Stimulated activated CD4-positive, alpha-beta T cell treated with anti-CD3 and anti-CD28 coated beads, Interleukin-15, amount 100 ng/mL, for 1 hour (primary cell): Measurements from ENCODE around the gene TGIF2.

Experiments used
- DNase-seq, 2 donors: peaks; one replicate each; pipeline ENCODE4 v3.0.0-alpha.2; 2020; ENCODE audit warnings: low read depth in 1 of 2, low spot score in 1 of 2

TGIF2 gene

DNA sequence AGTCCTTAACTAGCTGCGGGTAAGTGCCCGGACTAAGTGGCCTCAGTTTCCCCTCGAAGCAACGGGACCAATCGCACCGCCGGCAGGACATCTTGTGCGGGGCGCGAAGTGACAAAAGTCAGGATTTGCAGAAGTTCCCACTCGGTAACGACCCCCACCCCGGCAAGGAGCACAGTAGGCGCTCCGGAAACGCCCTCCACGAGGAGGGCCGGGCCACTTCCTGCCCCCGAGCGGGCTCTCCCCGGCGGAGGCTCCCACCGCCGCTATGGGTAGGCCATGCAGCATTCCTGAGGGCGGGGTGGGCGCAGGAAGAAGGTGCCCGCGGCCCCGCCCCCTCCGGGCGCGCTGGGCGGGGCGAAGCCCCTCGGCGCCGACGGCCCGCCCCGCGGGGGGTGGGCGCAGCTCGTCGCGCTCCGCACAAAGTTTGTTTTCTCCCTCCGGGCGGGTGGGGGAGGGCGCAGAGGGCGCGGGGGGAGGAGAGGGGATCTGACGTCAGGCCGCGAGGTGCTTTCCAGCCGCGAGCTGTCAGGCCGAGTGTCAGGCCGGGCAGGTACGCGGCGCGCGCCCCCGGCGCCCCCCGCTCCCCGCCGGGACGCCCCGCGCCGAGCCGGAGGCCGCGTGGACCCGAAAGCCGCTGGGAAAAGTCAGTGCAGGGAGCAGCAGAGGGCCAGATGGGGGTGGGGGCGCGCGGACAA is at the start of gene TGIF2:
Gene TGIF2, plus strand, starts transcription at position 495 of the 695 bp plus-strand sequence. CDS start 5,178 bp downstream, outside the sequence.
- peak; percentile 82 to 84 for DNase-seq

DNA sequence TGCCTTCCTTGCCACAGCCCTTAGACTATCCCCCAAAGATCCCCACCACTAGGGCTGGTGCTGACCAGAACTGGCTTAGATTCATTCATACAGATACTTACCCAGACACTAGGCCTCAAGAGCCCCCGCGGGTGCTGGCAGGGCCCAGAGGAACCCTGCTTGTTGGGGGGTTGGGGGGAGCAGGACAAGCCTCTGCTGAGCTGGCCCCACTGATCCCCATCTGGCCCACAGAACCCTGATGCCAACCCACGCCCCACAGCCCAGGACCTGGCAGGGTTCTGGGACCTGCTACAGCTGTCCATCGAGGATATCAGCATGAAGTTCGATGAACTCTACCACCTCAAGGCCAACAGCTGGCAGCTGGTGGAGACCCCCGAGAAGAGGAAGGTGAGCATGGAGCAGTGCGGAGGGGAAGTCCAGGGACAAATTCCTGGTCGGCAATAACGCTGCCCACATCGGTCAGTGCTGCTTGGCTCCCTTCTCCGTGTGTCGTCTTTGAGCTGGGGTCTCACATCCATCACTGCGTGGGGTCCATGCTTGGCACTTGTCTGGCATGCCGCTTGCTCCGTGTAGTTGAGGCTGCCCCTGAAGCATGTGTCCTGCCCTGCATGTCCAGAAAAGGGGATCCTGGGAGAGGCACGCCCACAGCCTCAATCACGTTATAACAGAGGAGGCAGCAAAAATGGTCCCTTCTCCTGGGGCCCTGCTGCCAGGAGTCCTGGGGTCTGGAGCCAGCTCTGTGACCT is 47.6 kb upstream of the TGIF2 start:
- no peak for DNase-seq

DNA sequence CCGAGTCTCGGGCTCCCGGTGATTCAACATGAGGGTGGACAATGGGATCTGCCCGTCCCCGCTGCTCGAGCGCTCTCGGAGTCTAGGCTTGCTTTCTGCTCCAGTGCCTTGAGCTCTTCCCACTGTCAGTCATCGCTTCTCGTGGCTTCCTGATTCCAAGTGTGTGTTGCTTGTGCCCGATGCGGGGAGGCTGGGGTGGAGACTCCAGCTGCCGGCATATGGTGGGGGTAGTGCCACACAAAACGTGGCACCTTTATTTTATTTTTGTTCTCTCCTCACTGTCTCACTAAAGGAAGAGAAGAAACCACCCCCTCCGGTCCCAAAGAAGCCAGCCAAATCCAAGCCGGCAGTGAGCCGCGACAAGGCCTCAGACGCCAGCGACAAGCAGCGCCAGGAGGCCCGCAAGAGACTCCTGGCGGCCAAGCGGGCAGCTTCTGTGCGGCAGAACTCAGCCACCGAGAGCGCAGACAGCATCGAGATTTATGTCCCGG is 46.8 kb upstream of the TGIF2 start:
- DNase-seq = no peak

DNA sequence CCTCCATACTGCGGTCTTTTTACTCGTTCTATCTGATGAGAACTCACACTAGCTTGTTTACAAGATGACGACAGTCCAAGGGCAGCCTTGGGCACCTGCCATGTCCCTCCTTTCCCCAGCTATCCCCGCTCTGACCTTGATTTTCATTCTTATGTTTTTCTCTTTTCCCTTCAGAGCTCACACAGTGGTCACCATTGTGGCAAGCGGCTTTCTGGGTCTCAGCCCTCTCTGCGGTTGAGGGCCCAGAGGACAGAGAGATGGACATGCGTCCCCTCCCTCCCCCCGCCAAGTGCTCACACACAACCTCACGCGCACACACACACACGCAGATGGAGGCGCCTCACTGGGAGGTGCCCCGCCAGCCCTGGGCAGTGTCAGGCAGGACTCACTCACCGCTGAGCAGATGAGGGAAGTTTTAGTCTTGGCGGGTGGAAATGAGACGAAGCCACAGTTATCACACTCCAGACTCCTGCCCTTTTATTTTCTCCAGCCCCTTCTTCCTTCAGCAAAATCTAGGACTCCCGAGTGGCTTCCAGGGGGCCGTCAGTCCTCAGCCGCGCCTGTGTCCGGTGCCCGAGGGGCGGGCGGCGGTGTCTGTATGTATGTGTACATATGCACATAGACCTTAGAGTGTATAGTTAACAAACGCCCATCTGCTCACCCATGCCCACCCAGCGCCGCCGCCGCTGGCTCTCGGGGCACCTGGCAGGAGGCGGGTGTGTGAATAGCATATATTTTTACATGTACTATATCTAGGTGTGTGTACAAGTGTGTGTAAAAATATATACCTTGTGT is 45.9 kb upstream of the TGIF2 start:
- DNase-seq = no peak

DNA sequence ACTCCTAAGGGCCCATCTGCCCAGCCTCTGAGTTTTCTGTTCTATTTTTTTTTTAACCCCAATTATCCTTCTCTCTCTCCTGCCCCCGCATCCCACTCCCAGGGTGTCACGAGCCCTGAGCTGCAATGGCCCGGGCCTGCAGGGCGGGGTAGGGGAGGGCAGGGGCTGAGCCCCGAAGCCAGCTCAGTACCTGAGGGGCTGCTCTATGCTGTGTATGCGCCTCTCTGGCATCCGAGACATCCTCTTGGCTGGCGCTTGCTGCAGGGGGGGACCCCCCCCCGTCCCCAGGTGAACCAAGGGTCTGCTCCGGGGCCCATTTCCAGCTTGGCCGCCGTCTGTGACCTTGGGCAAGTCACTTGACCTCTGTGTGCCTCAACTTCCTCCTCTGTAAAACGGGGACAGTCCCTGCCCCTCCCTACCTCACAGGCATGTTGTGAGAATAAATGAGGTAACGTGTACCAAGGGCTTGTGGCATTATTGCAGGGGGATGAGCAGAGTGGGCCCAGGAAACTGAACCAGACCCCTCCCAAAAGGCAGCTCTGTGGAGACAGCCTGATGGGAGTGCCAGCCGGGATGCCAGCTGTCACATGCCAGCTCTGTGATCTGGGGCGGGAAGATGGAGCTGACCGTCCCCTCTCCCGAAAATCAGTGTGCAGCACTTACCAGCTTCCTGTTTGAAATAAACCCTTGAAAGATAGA is 45.1 kb upstream of the TGIF2 start:
- DNase-seq = no peak

DNA sequence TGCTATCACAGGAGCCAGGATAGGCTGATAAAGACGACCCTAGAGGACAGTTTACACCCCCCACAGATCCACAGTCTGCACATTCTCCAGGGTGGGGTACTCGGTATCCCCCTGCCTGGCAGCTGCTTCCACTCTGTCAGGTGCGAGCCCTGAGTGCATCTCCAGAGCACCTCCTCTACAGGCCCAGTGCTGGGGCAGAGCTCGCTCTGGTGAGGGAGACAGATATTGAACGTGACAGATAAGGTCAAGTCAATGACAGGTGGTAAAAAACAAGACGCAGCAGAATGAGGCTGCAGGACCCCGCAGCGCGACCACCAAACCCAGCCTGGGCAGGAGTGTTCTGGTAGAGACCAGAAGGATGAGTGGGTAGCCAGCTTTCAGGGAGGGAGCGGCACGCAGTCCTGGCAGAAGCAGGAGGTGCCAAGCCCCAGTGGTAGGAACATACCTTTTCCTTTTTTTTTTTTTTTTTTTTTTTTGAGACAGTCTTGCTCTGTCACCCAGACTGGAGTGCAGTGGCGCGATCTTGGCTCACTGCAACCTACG is 44.5 kb upstream of the TGIF2 start:
- no peak for DNase-seq

DNA sequence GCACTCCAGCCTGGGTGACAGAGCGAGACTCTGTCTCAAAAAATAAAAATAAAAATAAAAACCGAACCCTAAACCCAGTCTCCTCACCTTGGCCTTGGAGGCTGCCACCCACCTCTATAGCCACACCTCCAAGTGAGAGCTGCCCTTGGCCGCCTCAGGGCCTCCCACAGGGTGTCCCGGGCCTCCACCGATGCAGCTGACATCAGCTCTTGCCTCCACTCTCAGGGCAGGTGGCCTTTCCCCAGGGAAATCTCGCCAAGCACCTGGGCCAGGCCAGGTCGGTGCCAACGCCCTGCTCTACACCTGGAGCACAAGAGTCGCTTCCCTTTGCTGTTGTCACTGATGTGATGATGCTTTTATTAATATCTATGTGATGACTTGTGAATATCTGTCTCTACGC is 41.0 kb upstream of the TGIF2 start:
- no peak for DNase-seq

DNA sequence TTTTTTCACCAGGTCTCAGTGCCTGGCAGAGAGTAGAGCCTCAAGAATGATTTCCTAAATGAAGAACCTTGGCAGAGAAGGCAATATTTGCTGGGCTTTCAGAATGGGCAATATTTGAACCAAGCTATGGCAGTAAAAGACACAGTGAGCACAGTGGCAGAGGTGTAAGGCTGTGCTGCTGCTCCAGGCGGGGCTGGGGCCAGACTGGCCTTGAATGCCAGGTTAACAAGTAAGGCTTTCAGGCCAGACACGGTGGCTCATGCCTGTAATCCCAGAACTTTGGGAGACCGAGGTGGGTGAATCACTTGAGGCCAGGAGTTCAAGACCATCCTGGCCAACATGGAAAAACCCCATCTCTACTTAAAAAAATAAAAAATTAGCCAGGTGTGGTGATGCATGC is 40.6 kb upstream of the TGIF2 start:
- no peak for DNase-seq

DNA sequence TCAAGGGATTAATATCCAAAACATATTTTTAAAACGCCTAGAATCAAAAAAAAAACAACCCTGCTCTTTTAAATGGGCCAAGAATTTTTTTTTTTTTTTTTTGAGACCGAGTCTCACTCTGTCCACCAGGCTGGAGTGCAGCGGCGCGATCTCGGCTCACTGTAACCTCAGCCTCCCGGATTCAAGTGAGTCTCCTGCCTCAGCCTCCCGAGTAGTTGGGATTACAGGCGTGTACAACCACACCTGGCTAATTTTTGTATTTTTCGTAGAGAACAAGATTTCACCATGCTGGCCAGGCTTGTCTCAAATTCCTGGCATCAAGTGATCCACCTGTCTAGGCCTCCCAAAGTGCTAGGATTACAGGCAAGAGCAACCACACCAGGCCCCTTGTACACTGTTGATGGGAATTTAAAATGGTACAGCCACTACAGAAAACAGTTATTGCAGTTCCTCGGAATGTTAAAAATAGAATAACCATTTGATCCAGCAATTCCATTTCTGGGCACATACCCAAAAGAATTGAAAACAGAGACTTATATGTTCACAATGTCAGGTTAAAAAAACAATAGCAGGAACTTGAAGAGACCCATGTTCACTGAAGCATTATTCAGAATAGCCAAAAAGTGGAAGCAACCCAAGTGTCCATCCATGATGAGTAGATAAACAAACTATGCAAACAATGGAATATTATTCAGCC is 35.2 kb upstream of the TGIF2 start:
- no peak for DNase-seq

DNA sequence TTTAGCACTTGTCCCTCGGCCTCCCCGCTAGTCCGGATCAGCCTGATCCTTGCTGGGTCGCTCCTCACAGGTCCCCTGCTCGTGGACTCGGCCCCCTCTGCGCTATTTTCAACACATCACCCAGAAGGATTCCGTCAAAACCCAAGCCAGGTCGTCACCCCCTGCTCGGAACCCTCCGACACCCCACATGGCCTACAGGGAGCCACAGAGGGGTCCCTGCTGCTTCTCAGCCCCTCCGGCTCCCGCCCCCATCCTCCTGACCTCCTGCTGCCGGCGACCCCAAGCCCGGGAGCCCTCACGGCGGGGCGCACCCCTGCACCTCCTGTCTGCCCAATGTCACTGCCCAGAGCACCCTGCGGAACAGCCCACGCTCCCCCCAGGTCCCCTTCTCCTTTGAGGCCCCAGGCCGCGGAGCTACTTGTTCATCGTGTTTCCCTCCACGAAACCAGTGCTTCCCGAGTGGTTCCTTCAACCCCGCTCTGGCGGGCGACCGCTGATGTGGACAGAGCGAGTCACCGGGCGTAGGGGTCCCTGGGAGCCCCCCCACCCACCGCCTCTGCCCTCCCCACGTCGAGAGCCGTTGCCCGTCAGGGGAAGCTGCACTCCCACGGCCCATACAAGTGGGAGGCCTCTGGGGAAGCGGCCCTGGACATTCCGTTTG is 32.7 kb upstream of the TGIF2 start:
- DNase-seq = no peak

DNA sequence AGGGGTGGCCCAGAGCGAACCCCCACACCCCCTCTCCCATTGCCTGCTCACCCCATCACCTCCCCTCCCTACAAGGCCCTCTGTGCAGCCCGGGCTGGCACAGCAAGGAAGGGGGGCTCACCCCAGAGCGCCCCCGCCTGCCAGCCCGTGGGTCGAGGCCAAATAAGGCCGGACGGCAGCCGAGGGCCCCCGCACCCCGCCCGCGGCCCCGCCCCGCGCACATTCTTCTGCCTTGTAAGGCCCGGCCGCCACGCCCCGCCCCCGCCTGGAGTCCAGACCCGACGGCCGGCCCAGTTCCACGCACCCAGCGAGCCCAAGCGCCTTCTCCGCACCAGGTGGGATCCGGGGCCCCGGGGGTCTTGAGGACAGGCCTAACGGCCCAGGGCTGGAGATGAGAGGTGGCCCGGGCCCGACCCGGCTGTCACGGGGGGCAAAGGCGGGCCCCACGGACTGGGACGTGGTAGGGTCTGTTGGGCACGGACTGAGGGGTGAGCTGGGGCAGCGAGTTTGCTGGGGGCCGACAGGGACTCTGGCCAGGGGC is 32.1 kb upstream of the TGIF2 start, which contains the start of gene MYL9:
Gene MYL9, plus strand, starts transcription at position 293 of the 541 bp plus-strand sequence. CDS start 3,366 bp downstream, outside the sequence.
- no peak for DNase-seq

DNA sequence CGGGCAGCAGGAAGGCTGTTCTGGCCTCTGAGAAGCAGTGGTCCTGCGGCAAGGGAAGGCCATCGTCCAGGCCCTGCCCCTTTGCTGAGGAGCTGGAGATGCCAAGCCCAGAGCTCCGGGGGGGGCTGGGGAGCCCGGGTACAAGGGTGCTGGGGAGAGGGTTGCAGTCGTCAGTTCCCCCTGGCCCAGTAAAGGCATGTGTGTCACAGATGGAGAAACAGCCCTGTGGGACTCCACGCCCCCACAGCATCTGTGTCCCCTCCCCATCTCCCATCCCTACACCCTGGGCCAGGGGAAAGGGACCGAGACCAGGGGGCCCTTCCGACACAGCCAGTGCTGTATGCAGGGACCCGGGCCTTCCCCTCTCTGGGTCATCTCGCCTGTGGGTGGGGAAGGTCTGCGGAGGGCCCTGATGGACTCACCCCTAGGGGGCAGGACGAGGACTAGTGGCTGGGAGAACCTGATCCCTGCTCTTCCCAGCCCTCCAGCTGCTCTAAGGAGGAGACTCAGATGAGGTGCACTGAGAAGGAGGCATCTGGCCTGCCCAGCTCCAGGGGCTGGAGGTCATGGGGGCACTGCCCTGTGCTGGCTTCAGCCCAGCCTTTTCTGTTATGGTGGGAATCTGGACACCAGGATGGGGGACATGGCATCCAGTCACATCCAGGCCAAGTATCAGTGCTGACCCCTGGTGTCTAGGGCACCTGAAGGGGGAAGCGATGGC is 31.5 kb upstream of the TGIF2 start:
- DNase-seq = no peak

DNA sequence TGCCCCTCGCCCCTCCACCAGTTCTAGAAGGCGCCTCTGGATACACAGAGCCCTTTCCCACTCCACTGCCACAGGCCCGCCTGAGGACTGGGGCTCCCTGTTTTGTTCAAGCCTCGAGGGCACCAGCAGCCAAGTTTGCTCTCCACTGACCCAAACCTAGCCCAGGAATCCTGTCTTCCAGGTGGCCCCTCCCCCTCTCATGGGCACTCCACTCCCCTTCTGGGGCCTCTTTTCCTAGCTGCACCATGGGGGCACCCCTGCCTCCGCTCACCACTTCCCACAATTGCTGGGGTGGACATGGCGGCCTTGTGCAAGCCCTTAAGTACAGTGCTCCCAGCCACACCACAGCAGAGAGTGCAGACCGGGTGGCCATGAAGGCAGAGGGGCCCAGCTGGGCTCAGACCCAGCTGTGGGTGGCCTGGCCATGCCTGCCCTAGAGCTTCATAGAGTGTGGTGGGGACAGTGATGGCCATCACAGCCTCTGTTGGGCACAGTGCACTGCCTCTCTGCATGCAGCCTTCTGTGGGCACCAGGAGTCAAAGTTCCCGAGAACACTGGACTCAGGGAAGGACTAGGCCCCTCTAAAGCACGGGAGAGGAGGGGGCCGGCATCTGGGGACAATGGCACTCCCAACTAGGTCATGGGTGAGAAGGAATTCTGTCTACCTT is 30.7 kb upstream of the TGIF2 start:
- DNase-seq = no peak

DNA sequence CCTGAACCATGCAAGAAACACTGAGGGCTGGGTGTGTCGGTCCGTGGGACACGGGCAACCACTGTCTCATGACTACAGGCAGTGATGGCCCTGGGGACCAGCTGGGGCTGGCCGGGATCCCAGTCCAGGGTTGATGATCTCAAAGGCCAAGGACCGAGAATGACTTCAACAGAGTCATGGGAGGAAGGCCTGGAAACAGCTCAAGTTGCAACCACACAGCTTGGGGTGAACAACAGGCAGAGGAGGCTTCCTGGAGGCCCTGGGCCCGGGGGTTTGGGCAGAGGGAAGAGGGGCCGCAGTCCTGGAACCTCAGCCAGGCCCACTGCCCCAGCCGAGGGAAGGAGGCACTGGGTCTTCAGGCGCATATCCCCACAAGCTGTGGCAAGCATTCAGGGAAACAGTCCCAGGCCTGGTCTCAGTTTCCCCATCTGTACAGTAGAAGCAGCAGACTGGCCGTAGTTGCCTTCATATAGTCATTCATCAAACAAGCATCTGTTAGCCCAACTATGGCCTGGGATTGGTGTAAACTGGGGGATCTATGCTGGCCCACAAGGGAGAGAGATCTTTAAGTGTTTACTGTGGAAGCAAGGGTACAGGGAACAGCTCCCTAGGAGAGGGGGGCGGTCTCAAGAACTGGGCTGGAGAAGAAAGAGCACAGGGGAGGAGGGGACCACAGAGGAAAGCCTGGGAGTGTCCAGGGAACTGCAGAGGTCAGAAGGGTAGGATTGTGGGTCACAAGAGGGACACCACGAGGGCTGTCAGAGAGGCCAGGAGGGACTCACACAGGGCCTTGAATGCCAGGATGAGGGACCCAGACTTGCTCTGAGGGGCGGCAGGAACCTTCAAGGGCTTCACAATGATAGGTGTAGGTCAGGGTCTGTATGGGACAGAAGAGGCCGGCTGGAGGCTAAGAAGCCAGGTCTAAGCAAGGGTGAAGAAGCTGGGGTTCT is 29.9 kb upstream of the TGIF2 start:
- DNase-seq = no peak

DNA sequence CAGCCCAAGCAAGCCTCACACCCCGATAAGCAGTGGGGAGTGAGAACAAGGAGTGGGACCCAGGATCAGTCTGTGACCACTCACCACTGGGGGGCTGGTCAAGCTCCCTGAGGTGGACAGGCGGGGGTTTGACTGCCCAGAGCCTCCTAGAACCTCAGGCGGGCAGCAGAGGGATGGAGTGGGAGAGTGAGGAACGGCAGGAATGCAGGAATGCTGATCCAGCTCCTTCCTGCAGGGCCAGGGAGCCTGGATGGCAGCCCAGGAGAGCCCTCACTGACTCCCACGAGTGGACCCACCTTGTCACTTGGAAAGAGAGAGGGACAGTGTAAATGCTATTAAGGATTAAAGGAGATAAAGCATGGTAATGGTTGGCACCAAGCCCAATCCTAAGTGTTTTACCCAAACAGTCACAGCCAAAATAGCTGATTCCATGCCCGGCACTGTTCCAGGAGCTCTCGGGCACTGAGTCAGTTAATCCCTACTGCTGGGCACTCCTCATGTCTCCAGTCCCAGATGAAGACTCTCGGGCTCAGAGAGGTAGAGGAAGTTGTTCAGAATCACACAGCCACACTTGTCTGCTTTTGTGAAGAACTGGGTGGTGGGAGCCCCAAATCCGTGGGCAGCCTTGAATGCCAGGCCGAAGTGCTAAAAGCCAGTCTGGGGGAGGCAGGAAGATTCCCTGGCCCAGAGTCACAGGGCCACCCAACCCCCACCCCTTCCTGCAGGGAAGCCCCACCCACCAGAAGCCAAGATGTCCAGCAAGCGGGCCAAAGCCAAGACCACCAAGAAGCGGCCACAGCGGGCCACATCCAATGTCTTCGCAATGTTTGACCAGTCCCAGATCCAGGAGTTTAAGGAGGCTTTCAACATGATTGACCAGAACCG is 29.0 kb upstream of the TGIF2 start:
- no peak for DNase-seq

DNA sequence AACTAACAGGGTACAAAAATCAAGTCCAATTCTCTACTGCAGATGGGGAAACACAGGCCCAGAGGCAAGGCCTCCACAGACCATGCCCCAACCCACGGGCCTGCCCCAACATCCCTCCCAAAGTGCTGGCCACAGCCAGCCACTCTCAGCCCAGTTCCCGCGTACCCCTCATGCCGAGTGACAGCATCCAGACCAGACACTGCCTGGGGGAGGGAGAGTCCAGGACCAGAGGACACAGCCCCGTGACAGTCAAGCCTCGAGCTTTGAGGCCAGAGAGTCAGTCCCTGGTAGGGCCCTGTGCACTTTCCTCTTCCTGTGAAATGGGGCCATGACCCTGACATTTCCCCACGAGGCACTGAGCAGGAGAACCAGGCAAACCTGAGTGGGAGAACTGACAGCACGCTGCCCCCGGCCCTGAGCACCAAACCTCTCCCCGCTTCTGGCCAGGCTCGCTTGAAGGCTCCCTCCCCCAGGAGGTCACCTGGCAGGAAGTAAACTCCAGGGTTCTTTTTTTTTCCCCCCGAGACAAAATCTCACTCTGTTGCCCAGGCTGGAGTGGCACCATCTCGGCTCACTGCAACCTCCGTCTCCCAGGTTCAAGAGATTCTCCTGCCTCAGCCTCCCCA is 27.2 kb upstream of the TGIF2 start:
- no peak for DNase-seq
